ENCODE results near the gene EXOSC5. TPM values are rescaled to one million over a fixed set of nuclear protein-coding genes. Genes with fewer than 3 reads are reported as not detected.

Gene EXOSC5
- total and polyA plus RNA-seq, 10 of the 15 experiments (the other 5 are each of a cell fraction or from before 2014, with no cell fraction given): 15.8 to 123 (median 52.7) TPM

- peaks cover 16 to 30% of the 10 kb centered on the region in 2 experiments; a peak in 3 of 4 replicates for H3K36me3 ChIP-seq (ENCODE audit: control insufficient read depth in 2 of 2, insufficient read depth in 2 of 2, low read length in 1 of 2)
- intact Hi-C loops (cut with micrococcal nuclease; ENCODE audit: unreplicated experiment) (no loop called here), in situ Hi-C loops (cut with MboI) (no loop called here)
- no peak overlapping the region for H3K9ac ChIP-seq (ENCODE audit: control insufficient read depth, insufficient read depth, low read length)
- no peaks in the 10 kb centered on the region for H3K9me3 ChIP-seq (replicated peaks; ENCODE audit: control insufficient read depth, insufficient read depth, low read length)
- H3K4me2 ChIP-seq (ENCODE audit: control insufficient read depth, insufficient read depth): no peak overlapping the region
- 100% methylated on average over 4 of the region's 5 CpGs for WGBS (ENCODE audit: insufficient coverage, insufficient replicate concordance, low lambda C conversion rate, missing lambda C conversion rate)
- BruUV-seq (replicated peaks): TSS peak; percentile 85
- ATAC-seq (no peak), DNase-seq (ENCODE audit: low read depth, low spot score) (no peak), FAIRE-seq (no peak)
- no peak overlapping the region for H3K27ac ChIP-seq (ENCODE audit: control insufficient read depth, insufficient read depth)
- ChIA-PET CTCF (no interaction called here), SMC1A (ENCODE audit: uncharacterized antibody, unreplicated experiment) (no interaction called here), POLR2A (interaction anchor here (0.7 kb wide), 1 partner anchor 565 kb away, joined by 3 read pairs; no protein-coding TSS in a partner anchor), RAD21 (ENCODE audit: unreplicated experiment) (interaction anchor here (0.8 kb wide), 1 partner anchor 9 kb away, joined by 3 read pairs; no protein-coding TSS in a partner anchor)
- peaks cover 7% of the 10 kb centered on the region for H3K4me1 ChIP-seq (ENCODE audit: control insufficient read depth, insufficient read depth, low read length)
- H3K27me3 ChIP-seq (replicated peaks in 1 of 2; ENCODE audit: control insufficient read depth in 2 of 2, insufficient read depth in 2 of 2, low read length in 1 of 2): no peaks in the 10 kb centered on the region
- peaks cover 1% of the 10 kb centered on the region for H3K79me2 ChIP-seq (ENCODE audit: control insufficient read depth, insufficient read depth, low read length)
- no peak overlapping the region for H2AFZ ChIP-seq (ENCODE audit: control insufficient read depth, low read depth, low read length)
- no peaks in the 10 kb centered on the region for H4K20me1 ChIP-seq (ENCODE audit: control insufficient read depth, insufficient read depth)
- no peak overlapping the region for H3K4me3 ChIP-seq
- TF ChIP-seq REST (IDR thresholded peaks at IDR 0.05; ENCODE audit: low read depth, low read length) (no peak), TBL1XR1 (IDR thresholded peaks at IDR 0.05; ENCODE audit: low read depth, low read length) (no peak), KDM1A (IDR thresholded peaks at IDR 0.05; ENCODE audit: borderline replicate concordance) (no peak), IRF3 (IDR thresholded peaks at IDR 0.05) (no peak), SPI1 (IDR thresholded peaks at IDR 0.05; ENCODE audit: borderline replicate concordance, insufficient read depth, low read depth, low read length) (no peak), SMAD5 (IDR thresholded peaks at IDR 0.05; ENCODE audit: low read depth) (no peak), CTCF (IDR thresholded peaks at IDR 0.05 in 2 of 3, conservative IDR thresholded peaks at IDR 0.05 in 1 of 3; ENCODE audit: control insufficient read depth in 2 of 3, extremely low read depth in 1 of 3, insufficient read depth in 1 of 3, low read depth in 3 of 3, low read length in 3 of 3) (no peak), PBX3 (IDR thresholded peaks at IDR 0.05; ENCODE audit: insufficient replicate concordance, low read depth, low read length) (no peak), CREB1 (IDR thresholded peaks at IDR 0.05; ENCODE audit: low read depth) (no peak), HDAC2 (IDR thresholded peaks at IDR 0.05) (no peak), SREBF1 (IDR thresholded peaks at IDR 0.05; ENCODE audit: low read length) (no peak), DPF2 (IDR thresholded peaks at IDR 0.05) (no peak), NFYA (IDR thresholded peaks at IDR 0.05; ENCODE audit: borderline replicate concordance, low read depth, low read length) (no peak), BCL3 (IDR thresholded peaks at IDR 0.05; ENCODE audit: borderline replicate concordance, insufficient read depth, low read depth, low read length, poor library complexity, severe bottlenecking) (no peak)
Measured at GRCh38 chr19:41339936-41340335, 57.2 kb downstream of the EXOSC5 start.

All from GM12878 (cell line).